ENCODE measurements around the gene SMYD3.

- TF ChIP-seq CTCF (IDR thresholded peaks at IDR 0.05) (no peak), POLR2A (IDR thresholded peaks at IDR 0.05) (no peak)
Measured at GRCh38 chr1:245921417-245921816, 585.7 kb downstream of the SMYD3 start.
